Vagina (tissue), 2 donors: ENCODE results near the gene AK4.

Experiments used
- CTCF ChIP-seq, 3 experiments: fragments of 450-650 bp in 2 of 3; fragments of 200-600 bp in 1 of 3; sonication (generic) in 1 of 3; IDR thresholded peaks; one replicate each; pipeline ENCODE4 v1.5.1; 2017 to 2019; ENCODE audit warnings: antibody characterized with exemption in 3 of 3, mild to moderate bottlenecking in 2 of 3, moderate library complexity in 2 of 3
- POLR2A ChIP-seq, 2 donors: fragments of 450-650 bp; IDR thresholded peaks; one replicate each; pipeline ENCODE4 v1.6.1; 2017; ENCODE audit warnings: antibody characterized with exemption in 2 of 2, mild to moderate bottlenecking in 2 of 2, moderate library complexity in 2 of 2
- POLR2AphosphoS5 ChIP-seq, 2 donors: sonication (generic); formaldehyde crosslinking; IDR thresholded peaks; one replicate each; pipeline ENCODE4 v1.9.0; 2017; ENCODE audit warnings: antibody characterized with exemption in 2 of 2, mild to moderate bottlenecking in 2 of 2, low read depth in 1 of 2; ENCODE audit not compliant: insufficient read depth in 1 of 2

GRCh38 chr1:65196926-65197325 is 48.9 kb downstream of the AK4 start:
- TF ChIP-seq POLR2A (IDR thresholded peaks at IDR 0.05) (no peak), CTCF (IDR thresholded peaks at IDR 0.05) (no peak), POLR2AphosphoS5 (IDR thresholded peaks at IDR 0.05; ENCODE audit: insufficient read depth in 1 of 2, low read depth in 1 of 2) (no peak)
